HepG2 (cell line): ENCODE data around the gene LYPD4. TPM values are rescaled to one million over a fixed set of nuclear protein-coding genes. Genes with fewer than 3 reads are reported as not detected.

Source experiments
- CBX1 ChIP-seq: IDR thresholded peaks from one replicate; pipeline ENCODE4 v1.6.1; 2016; ENCODE audit warnings: antibody characterized with exemption, low read depth
- GATA4 ChIP-seq: sonication (generic); IDR thresholded peaks from 2 replicates; pipeline ENCODE4 v1.6.1; 2016; ENCODE audit warnings: antibody characterized with exemption, low read depth, borderline replicate concordance
- HDAC6 ChIP-seq: fragments of 200-600 bp; sonication (generic); IDR thresholded peaks from 2 replicates; pipeline ENCODE4 v1.7.0; 2017; ENCODE audit warnings: mild to moderate bottlenecking, antibody characterized with exemption, low read length, low read depth
- NFKB2 ChIP-seq: sonication (generic); formaldehyde crosslinking; IDR thresholded peaks from 2 replicates; pipeline ENCODE4 v1.4.0; 2020; ENCODE audit warnings: missing genetic modification reagents, borderline replicate concordance
- POLR2AphosphoS5 ChIP-seq: IDR thresholded peaks from 2 replicates; pipeline ENCODE4 v1.6.1; 2012; ENCODE audit warnings: low read depth, low read length
- SMAD9 ChIP-seq: sonication (generic); formaldehyde crosslinking; IDR thresholded peaks from 2 replicates; pipeline ENCODE4 v1.5.1; 2020; ENCODE audit warnings: mild to moderate bottlenecking, missing genetic modification reagents
- YY1 ChIP-seq: IDR thresholded peaks from 2 replicates; pipeline ENCODE4 v1.6.1; 2011; ENCODE audit warnings: low read length, low read depth, moderate library complexity, mild to moderate bottlenecking; ENCODE audit not compliant: insufficient read depth, insufficient replicate concordance
- ZNF34 ChIP-seq: sonication (generic); formaldehyde crosslinking; IDR thresholded peaks from 2 replicates; pipeline ENCODE4 v1.4.0; 2020; ENCODE audit warnings: mild to moderate bottlenecking, missing genetic modification reagents, borderline replicate concordance
- ZNF441 ChIP-seq: sonication (generic); formaldehyde crosslinking; IDR thresholded peaks from 2 replicates; pipeline ENCODE4 v1.7.0; 2021; ENCODE audit warnings: missing genetic modification reagents, borderline replicate concordance
- ZSCAN22 ChIP-seq: sonication (generic); formaldehyde crosslinking; IDR thresholded peaks from 2 replicates; pipeline ENCODE4 v1.4.0; 2020; ENCODE audit warnings: mild to moderate bottlenecking, missing genetic modification reagents
- polyA plus RNA-seq, 8 experiments: library from polyadenylated mRNA; depleted of rRNA in 3 of 8; stranded (reverse) in 7 of 8; unstranded in 1 of 8; fragments of >200 nt; fragmentation: Illumina TruSeq in 4 of 8; extraction: Trizol in 4 of 8; gene quantifications; 2 replicates each; pipeline versions ENCODE4 v1.2.1 to v1.2.3, GENCODE V29; 2011 to 2016; ENCODE audit warnings: low read depth in 4 of 8, missing spikeins in 1 of 8, mixed read lengths in 1 of 8; ENCODE audit not compliant: insufficient read depth in 1 of 8
- total RNA-seq, 5 experiments: library from RNA; depleted of rRNA; stranded (reverse); fragments of >200 nt; fragmentation: Illumina TruSeq; extraction: Trizol; gene quantifications; 2 replicates each; pipeline ENCODE4 v1.2.3, GENCODE V29; 2016; ENCODE audit warnings: low read depth in 1 of 5
- TF ChIP-seq, protein P1 (sequence below): sonication (generic); formaldehyde crosslinking; IDR thresholded peaks from 2 replicates; pipeline ENCODE4 v1.4.0; 2020; ENCODE audit warnings: missing genetic modification reagents
- TF ChIP-seq, protein P2 (sequence below): sonication (generic); formaldehyde crosslinking; IDR thresholded peaks from 2 replicates; pipeline ENCODE4 v1.4.0; 2020; ENCODE audit warnings: mild to moderate bottlenecking, missing genetic modification reagents
- TF ChIP-seq, protein P3 (sequence below): IDR thresholded peaks from 2 replicates; pipeline ENCODE4 v1.6.1; 2016; ENCODE audit warnings: control low read depth
- TF ChIP-seq, protein P4 (sequence below): sonication (generic); formaldehyde crosslinking; IDR thresholded peaks from 2 replicates; pipeline ENCODE4 v1.4.0; 2020; ENCODE audit warnings: missing genetic modification reagents
- TF ChIP-seq, protein P5 (sequence below): sonication (generic); formaldehyde crosslinking; IDR thresholded peaks from 2 replicates; pipeline ENCODE4 v1.5.0; 2020; ENCODE audit warnings: missing genetic modification reagents
- TF ChIP-seq, protein P6 (sequence below): sonication (generic); formaldehyde crosslinking; IDR thresholded peaks from 2 replicates; pipeline ENCODE4 v1.4.0; 2020; ENCODE audit warnings: missing genetic modification reagents
- TF ChIP-seq, protein P7 (sequence below): IDR thresholded peaks from 2 replicates; pipeline ENCODE4 v1.6.1; 2016; ENCODE audit warnings: low read depth, borderline replicate concordance

LYPD4 gene
- total and polyA plus RNA-seq, 2 of the 13 experiments (the other 11 are each of a cell fraction or from before 2014, with no cell fraction given): not detected

DNA sequence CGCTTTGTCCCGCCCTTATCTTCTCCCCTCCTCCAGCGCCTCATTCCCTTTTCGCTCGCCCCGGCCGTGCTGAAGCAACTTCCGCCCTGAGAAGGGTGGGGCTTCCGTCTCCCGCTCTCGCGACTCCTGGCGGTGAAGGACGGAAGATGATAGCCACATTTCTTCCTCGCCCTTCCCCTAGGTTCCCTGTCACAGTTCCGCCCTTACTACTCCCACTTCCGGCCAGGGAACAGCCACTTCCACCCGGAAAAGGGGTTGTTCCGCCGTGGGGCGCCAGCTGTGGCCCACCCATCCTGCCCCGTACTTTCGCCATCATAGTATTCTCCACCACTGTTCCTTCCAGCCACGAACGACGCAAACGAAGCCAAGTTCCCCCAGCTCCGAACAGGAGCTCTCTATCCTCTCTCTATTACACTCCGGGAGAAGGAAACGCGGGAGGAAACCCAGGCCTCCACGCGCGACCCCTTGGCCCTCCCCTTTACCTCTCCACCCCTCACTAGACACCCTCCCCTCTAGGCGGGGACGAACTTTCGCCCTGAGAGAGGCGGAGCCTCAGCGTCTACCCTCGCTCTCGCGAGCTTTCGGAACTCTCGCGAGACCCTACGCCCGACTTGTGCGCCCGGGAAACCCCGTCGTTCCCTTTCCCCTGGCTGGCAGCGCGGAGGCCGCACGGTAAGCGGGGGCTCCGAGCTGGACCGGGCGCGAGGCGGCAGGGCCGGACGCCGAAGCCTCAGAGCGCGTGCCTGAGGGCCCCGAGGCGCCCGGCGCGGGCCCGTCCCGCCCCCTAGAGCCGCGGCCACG lies 15.3 kb upstream of the LYPD4 start, which contains the start of gene RPS19 (continued):
- TF ChIP-seq NFKB2 (CRISPR knock-in tag): no peak; the same call in 1 of the 2 replicates
- no peak for TF ChIP-seq SMAD9 (CRISPR knock-in tag)
- TF ChIP-seq POLR2AphosphoS5: peak; percentile 94
- TF ChIP-seq, protein P1, sequence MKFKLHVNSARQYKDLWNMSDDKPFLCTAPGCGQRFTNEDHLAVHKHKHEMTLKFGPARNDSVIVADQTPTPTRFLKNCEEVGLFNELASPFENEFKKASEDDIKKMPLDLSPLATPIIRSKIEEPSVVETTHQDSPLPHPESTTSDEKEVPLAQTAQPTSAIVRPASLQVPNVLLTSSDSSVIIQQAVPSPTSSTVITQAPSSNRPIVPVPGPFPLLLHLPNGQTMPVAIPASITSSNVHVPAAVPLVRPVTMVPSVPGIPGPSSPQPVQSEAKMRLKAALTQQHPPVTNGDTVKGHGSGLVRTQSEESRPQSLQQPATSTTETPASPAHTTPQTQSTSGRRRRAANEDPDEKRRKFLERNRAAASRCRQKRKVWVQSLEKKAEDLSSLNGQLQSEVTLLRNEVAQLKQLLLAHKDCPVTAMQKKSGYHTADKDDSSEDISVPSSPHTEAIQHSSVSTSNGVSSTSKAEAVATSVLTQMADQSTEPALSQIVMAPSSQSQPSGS (CRISPR knock-in tag): peak; percentile 57; the same call in 1 of the 2 replicates
- TF ChIP-seq GATA4: no peak
- TF ChIP-seq, protein P2, sequence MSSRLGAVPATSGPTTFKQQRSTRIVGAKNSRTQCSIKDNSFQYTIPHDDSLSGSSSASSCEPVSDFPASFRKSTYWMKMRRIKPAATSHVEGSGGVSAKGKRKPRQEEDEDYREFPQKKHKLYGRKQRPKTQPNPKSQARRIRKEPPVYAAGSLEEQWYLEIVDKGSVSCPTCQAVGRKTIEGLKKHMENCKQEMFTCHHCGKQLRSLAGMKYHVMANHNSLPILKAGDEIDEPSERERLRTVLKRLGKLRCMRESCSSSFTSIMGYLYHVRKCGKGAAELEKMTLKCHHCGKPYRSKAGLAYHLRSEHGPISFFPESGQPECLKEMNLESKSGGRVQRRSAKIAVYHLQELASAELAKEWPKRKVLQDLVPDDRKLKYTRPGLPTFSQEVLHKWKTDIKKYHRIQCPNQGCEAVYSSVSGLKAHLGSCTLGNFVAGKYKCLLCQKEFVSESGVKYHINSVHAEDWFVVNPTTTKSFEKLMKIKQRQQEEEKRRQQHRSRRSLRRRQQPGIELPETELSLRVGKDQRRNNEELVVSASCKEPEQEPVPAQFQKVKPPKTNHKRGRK: no peak
- no peak for TF ChIP-seq ZNF34
- peak; percentile 72 for TF ChIP-seq YY1
- TF ChIP-seq ZNF441 (CRISPR knock-in tag): peak; percentile 69; the same call in 1 of the 2 replicates
- TF ChIP-seq, protein P3, sequence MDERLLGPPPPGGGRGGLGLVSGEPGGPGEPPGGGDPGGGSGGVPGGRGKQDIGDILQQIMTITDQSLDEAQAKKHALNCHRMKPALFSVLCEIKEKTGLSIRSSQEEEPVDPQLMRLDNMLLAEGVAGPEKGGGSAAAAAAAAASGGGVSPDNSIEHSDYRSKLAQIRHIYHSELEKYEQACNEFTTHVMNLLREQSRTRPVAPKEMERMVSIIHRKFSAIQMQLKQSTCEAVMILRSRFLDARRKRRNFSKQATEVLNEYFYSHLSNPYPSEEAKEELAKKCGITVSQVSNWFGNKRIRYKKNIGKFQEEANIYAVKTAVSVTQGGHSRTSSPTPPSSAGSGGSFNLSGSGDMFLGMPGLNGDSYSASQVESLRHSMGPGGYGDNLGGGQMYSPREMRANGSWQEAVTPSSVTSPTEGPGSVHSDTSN (CRISPR knock-in tag): no peak
- TF ChIP-seq, protein P4, sequence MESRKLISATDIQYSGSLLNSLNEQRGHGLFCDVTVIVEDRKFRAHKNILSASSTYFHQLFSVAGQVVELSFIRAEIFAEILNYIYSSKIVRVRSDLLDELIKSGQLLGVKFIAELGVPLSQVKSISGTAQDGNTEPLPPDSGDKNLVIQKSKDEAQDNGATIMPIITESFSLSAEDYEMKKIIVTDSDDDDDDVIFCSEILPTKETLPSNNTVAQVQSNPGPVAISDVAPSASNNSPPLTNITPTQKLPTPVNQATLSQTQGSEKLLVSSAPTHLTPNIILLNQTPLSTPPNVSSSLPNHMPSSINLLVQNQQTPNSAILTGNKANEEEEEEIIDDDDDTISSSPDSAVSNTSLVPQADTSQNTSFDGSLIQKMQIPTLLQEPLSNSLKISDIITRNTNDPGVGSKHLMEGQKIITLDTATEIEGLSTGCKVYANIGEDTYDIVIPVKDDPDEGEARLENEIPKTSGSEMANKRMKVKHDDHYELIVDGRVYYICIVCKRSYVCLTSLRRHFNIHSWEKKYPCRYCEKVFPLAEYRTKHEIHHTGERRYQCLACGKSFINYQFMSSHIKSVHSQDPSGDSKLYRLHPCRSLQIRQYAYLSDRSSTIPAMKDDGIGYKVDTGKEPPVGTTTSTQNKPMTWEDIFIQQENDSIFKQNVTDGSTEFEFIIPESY: 0 out of 2 replicates have a peak, but pooled peaks have one; percentile 48
- 0 out of 2 replicates have a peak, but pooled peaks have one; percentile 31 for TF ChIP-seq ZSCAN22 (CRISPR knock-in tag)
- no peak for TF ChIP-seq HDAC6
- no peak for TF ChIP-seq CBX1
- TF ChIP-seq, protein P5, sequence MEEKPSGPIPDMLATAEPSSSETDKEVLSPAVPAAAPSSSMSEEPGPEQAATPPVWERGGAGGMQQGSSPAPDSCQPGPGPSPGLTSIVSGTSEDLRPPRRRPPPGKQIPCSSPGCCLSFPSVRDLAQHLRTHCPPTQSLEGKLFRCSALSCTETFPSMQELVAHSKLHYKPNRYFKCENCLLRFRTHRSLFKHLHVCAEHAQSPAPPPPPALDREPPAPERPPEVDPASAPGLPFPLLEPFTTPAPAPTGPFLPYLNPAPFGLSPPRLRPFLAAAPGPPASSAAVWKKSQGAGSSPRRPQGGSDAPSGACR (CRISPR knock-in tag): 0 out of 2 replicates have a peak, but pooled peaks have one; percentile 27
- TF ChIP-seq, protein P6, sequence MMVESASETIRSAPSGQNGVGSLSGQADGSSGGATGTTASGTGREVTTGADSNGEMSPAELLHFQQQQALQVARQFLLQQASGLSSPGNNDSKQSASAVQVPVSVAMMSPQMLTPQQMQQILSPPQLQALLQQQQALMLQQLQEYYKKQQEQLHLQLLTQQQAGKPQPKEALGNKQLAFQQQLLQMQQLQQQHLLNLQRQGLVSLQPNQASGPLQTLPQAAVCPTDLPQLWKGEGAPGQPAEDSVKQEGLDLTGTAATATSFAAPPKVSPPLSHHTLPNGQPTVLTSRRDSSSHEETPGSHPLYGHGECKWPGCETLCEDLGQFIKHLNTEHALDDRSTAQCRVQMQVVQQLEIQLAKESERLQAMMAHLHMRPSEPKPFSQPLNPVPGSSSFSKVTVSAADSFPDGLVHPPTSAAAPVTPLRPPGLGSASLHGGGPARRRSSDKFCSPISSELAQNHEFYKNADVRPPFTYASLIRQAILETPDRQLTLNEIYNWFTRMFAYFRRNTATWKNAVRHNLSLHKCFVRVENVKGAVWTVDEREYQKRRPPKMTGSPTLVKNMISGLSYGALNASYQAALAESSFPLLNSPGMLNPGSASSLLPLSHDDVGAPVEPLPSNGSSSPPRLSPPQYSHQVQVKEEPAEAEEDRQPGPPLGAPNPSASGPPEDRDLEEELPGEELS (CRISPR knock-in tag): peak; percentile 12; the same call in 1 of the 2 replicates
- TF ChIP-seq, protein P7, sequence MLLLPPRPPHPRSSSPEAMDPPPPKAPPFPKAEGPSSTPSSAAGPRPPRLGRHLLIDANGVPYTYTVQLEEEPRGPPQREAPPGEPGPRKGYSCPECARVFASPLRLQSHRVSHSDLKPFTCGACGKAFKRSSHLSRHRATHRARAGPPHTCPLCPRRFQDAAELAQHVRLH (CRISPR knock-in tag): no peak; the same call in 1 of the 2 replicates
